Measurements from ENCODE around the gene FAIM2.

Gene FAIM2

GRCh38 chr12:49909826-49910225, 6.1 kb upstream of the FAIM2 start:
- H3K27ac ChIP-seq (ENCODE audit: low read length) = no peak overlapping the region
- H4K20me1 ChIP-seq (ENCODE audit: insufficient read depth, low read length) = no peaks in the 10 kb centered on the region
- no peak overlapping the region for H2AFZ ChIP-seq (ENCODE audit: low read depth, low read length)
- H3K9ac ChIP-seq (ENCODE audit: low read length) = no peak overlapping the region
- no peak overlapping the region for H3K4me3 ChIP-seq (ENCODE audit: low read length)
- no peaks in the 10 kb centered on the region for H3K27me3 ChIP-seq (ENCODE audit: low read depth, low read length)
- no peaks in the 10 kb centered on the region for H3K36me3 ChIP-seq (replicated peaks; ENCODE audit: low read depth, low read length)
- no peak for TF ChIP-seq CTCF (IDR thresholded peaks at IDR 0.05; ENCODE audit: low read depth, low read length)
- TF ChIP-seq EZH2phosphoT487 (IDR thresholded peaks at IDR 0.05; ENCODE audit: low read depth) = no peak
- no peaks in the 10 kb centered on the region for H3K4me1 ChIP-seq (ENCODE audit: low read length)
- no peaks in the 10 kb centered on the region for H3K79me2 ChIP-seq (ENCODE audit: low read length)
- H3K4me2 ChIP-seq (ENCODE audit: low read length) = no peak overlapping the region
- no peaks in the 10 kb centered on the region for H3K9me3 ChIP-seq (ENCODE audit: insufficient read depth, low read length)

- H3K4me3 ChIP-seq (ENCODE audit: low read length) = no peak overlapping the region
- H4K20me1 ChIP-seq (ENCODE audit: insufficient read depth, low read length) = no peaks in the 10 kb centered on the region
- no peak overlapping the region for H3K9ac ChIP-seq (ENCODE audit: low read length)
- H3K36me3 ChIP-seq (replicated peaks; ENCODE audit: low read depth, low read length) = no peaks in the 10 kb centered on the region
- TF ChIP-seq EZH2phosphoT487 (IDR thresholded peaks at IDR 0.05; ENCODE audit: low read depth) = no peak
- TF ChIP-seq CTCF (IDR thresholded peaks at IDR 0.05; ENCODE audit: low read depth, low read length) = no peak
- no peak overlapping the region for H2AFZ ChIP-seq (ENCODE audit: low read depth, low read length)
- H3K27me3 ChIP-seq (ENCODE audit: low read depth, low read length) = no peaks in the 10 kb centered on the region
- H3K9me3 ChIP-seq (ENCODE audit: insufficient read depth, low read length) = no peaks in the 10 kb centered on the region
- no peak overlapping the region for H3K27ac ChIP-seq (ENCODE audit: low read length)
- H3K4me1 ChIP-seq (ENCODE audit: low read length) = peaks cover under 1% of the 10 kb centered on the region; the same call in 1 of the 2 replicates
- H3K79me2 ChIP-seq (ENCODE audit: low read length) = no peaks in the 10 kb centered on the region
- no peak overlapping the region for H3K4me2 ChIP-seq (ENCODE audit: low read length)
These were observed 5.7 kb upstream of the FAIM2 start for GRCh38 chr12:49909356-49909755.

- Histone ChIP-seq H4K20me1 (ENCODE audit: insufficient read depth, low read length) (no peaks in the 10 kb centered on the region), H3K27me3 (ENCODE audit: low read depth, low read length) (no peaks in the 10 kb centered on the region), H3K4me1 (ENCODE audit: low read length) (peaks cover 3% of the 10 kb centered on the region; the same call in 1 of the 2 replicates), H3K4me3 (ENCODE audit: low read length) (no peak overlapping the region), H3K9ac (ENCODE audit: low read length) (no peak overlapping the region), H2AFZ (ENCODE audit: low read depth, low read length) (no peak overlapping the region), H3K79me2 (ENCODE audit: low read length) (no peaks in the 10 kb centered on the region), H3K36me3 (replicated peaks; ENCODE audit: low read depth, low read length) (no peaks in the 10 kb centered on the region), H3K4me2 (ENCODE audit: low read length) (no peak overlapping the region), H3K9me3 (ENCODE audit: insufficient read depth, low read length) (no peaks in the 10 kb centered on the region), H3K27ac (ENCODE audit: low read length) (no peak overlapping the region)
- TF ChIP-seq EZH2phosphoT487 (IDR thresholded peaks at IDR 0.05; ENCODE audit: low read depth) (no peak), CTCF (IDR thresholded peaks at IDR 0.05; ENCODE audit: low read depth, low read length) (no peak)
These were observed 3.7 kb upstream of the FAIM2 start for GRCh38 chr12:49907352-49907751.

- no peaks in the 10 kb centered on the region for H3K36me3 ChIP-seq (replicated peaks; ENCODE audit: low read depth, low read length)
- H4K20me1 ChIP-seq (ENCODE audit: insufficient read depth, low read length) = no peaks in the 10 kb centered on the region
- no peak overlapping the region for H3K4me3 ChIP-seq (ENCODE audit: low read length)
- TF ChIP-seq CTCF (IDR thresholded peaks at IDR 0.05; ENCODE audit: low read depth, low read length) (no peak), EZH2phosphoT487 (IDR thresholded peaks at IDR 0.05; ENCODE audit: low read depth) (no peak)
- no peaks in the 10 kb centered on the region for H3K27me3 ChIP-seq (ENCODE audit: low read depth, low read length)
- no peaks in the 10 kb centered on the region for H3K9me3 ChIP-seq (ENCODE audit: insufficient read depth, low read length)
- no peaks in the 10 kb centered on the region for H3K79me2 ChIP-seq (ENCODE audit: low read length)
- H2AFZ ChIP-seq (ENCODE audit: low read depth, low read length) = no peak overlapping the region
- peaks cover 3% of the 10 kb centered on the region; the same call in 1 of the 2 replicates for H3K4me1 ChIP-seq (ENCODE audit: low read length)
- H3K4me2 ChIP-seq (ENCODE audit: low read length) = no peak overlapping the region
- H3K9ac ChIP-seq (ENCODE audit: low read length) = no peak overlapping the region
- H3K27ac ChIP-seq (ENCODE audit: low read length) = no peak overlapping the region
These were observed 2.1 kb upstream of the FAIM2 start for GRCh38 chr12:49905718-49906314.

All from OCI-LY3 (cell line).